Skin epidermis (tissue), 12 donors: ENCODE results near the gene CNPY1.

Experiments
- H3K27ac ChIP-seq, 21 experiments: fragments of 200-600 bp; sonication (generic) in 11 of 21; one replicate each; pipeline ENCODE4 v1.5.0; 2020; ENCODE audit warnings: mild to moderate bottlenecking in 3 of 21, inconsistent platforms in 2 of 21, moderate library complexity in 2 of 21
- H3K4me3 ChIP-seq, 7 experiments: fragments of 200-600 bp; sonication (generic) in 2 of 7; one replicate each; pipeline ENCODE4 v1.5.0; 2020; ENCODE audit warnings: inconsistent platforms in 2 of 7, mild to moderate bottlenecking in 2 of 7, moderate library complexity in 1 of 7

The CNPY1 gene

DNA sequence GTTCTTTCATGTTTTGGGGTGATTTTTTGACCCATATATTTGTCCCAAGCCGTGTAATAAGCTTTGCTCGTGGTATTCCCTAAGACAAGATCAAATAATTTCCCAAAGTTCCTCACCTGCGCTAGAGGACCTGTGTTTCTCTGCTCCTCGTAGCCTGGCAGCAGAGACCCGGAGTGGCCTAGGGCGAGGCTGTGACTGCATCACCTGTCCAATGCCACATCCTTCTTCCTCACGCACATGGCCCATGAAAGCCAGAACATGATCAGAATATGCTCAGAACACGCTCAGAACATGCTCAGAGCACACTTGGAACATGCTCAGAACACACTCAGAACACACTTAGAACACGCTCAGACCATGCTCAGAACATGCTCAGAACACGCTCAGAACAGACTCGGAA lies 64.6 kb downstream of the CNPY1 start:
- H3K4me3 ChIP-seq: no peak overlapping the region
- no peak overlapping the region for H3K27ac ChIP-seq

DNA sequence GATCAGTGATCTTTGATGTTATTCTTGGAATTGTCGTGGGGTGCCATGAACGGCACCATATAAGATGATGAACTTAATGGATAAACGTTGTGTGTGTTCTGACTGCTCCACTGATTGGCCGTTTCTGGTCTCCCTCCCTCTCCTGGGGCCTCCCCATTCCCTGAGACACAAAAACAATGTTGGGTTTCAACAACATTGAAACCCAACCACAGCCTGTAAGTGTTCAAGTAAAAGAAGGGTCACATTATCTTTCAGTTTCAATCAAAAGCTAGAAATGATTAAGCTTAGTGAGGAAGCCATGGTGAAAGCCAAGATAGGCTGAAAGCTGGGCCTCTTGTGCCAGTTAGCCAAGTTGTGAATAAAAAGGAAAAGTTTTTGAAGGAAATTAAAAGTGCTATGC lies 68.9 kb downstream of the CNPY1 start:
- H3K27ac ChIP-seq: no peak overlapping the region
- H3K4me3 ChIP-seq: no peak overlapping the region

DNA sequence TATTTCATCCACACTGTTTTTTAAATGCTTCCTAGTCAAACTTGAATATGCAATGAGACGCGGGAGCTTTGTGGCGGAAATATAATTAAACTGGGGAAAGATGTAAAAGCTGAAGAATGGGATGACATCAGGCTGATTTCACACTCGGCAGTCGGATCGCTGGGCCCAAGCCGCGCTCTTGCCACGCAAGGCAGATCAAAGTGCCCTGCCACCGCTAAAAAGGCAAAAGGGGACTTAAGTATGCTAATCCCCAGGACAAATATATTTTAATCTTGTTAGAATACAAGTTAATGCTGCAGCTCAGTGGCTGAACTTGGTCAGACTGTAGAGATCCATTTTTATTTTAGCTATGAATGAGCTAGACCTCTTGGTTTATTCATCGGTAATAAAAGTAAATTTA lies 74.6 kb downstream of the CNPY1 start:
- peak overlapping the region in 1 of 21 experiments; percentile 1 for H3K27ac ChIP-seq
- no peak overlapping the region for H3K4me3 ChIP-seq

DNA sequence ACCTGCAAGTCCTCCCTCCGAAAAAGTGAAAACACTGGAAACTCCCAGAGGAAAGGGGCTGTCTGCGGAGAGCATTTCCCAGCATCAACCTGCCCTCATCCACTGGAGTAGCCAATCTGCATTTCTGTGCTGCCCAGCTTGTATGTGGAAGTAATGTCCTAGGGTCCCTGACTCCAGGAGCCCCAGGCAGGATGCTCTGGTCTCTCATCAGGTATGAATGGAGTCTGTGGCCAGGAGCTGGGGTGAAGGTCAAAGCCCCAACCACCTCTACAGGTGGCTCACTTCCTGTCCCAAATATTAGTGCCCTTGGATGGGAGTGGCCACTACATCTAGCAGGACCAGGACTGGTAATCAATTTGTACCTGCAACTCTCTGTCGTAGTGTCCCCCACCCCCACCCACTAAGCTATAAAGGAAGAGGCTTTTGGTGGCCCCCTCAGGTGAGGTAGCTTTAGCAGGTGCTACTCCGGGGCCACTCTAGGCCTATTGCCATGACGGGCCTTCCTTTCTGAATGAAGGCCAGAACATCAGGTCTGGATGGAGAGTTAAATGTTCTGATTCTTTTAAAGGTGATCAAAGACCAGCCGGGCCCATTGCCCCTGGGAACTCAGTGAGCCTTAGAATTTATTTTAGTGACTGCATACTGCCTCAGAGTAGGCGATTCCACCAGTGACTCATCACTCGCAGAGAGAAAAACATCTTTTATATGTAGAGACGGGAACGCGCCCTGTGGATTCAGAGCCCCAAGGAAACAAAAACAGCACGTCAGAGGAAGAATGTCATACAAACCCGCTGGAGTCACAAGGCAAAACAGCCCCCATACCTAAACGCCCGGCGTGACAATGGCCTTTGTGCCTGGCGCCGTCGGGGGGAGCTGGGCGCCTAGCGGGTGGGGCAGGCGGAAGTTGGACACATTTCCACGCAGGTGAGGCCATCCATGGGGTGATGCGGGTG lies 75.4 kb downstream of the CNPY1 start:
- H3K27ac ChIP-seq: no peak overlapping the region
- no peak overlapping the region for H3K4me3 ChIP-seq

DNA sequence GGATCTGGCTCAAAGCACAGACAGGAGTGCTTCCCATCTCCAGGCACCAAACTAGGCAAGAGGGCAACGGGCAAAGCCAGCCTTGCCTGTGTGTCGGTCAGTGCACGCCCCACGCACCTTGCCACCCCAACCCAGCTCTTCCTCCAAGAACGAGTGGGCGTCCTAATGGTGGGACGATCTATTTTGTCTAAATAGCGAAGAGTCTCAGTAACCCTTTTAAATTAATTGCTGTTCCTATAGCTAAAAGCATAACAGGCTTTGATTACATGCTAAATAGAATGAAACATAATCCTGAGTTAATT lies 76.2 kb downstream of the CNPY1 start:
- no peak overlapping the region for H3K27ac ChIP-seq
- no peak overlapping the region for H3K4me3 ChIP-seq

DNA sequence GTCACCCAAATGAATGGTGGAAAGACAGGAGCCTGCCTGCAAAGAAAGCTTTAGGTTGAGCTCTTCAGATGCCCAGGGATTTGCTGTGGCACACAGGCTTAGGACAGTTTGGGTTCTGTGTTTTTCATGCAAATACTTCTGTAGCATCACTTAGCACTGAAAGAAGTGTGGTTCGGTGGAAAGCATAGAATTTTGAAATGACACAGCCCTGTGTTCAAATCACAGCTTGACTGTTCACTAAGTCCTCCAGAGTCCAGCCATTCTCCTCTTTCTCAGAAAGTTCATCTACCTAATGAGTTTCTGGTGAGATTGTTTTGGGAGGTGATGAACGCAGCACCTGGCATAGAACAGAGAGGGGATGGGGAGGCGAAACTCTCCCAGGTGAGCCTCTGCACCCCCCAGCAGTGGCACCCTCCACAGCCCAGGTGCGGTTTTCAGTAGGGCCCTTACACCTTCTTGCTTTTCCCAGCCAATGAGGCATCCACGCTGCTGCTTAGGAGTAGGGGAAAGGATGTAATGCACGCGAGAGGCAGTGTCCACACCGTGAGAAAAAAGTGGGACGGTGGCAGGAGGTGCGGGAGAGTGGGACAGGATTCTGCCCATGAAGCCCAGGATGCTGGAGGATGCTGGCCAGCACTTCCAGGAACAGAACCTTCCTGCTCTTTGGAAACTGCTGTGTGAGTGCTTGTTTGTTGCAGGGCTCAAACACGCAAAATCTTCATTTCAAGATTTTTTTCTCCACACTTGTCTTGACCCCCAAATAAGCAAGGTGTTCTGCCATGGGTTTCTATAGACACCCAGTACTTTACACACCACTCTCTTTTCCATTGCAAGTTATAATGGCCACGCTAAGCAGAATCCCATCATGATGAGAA lies 76.8 kb downstream of the CNPY1 start:
- H3K4me3 ChIP-seq: no peak overlapping the region
- H3K27ac ChIP-seq: no peak overlapping the region

DNA sequence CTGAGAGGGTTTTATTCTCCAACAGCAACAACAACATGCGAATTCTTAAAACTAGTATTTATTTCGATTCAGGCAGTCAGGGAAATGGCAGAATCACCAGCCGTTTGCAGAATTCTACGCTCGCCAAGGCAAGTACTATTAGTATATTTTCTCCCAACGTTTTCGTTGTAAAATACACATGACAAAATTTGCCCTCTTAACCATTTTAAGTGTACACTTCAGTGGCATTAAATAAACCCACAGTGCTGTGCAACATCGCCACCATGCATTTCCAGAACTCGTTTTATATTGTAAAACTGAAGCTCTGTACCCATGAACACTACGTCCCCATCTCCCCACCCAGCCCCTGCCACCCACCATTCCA lies 77.6 kb downstream of the CNPY1 start:
- Histone ChIP-seq H3K4me3 (no peak overlapping the region), H3K27ac (no peak overlapping the region)

DNA sequence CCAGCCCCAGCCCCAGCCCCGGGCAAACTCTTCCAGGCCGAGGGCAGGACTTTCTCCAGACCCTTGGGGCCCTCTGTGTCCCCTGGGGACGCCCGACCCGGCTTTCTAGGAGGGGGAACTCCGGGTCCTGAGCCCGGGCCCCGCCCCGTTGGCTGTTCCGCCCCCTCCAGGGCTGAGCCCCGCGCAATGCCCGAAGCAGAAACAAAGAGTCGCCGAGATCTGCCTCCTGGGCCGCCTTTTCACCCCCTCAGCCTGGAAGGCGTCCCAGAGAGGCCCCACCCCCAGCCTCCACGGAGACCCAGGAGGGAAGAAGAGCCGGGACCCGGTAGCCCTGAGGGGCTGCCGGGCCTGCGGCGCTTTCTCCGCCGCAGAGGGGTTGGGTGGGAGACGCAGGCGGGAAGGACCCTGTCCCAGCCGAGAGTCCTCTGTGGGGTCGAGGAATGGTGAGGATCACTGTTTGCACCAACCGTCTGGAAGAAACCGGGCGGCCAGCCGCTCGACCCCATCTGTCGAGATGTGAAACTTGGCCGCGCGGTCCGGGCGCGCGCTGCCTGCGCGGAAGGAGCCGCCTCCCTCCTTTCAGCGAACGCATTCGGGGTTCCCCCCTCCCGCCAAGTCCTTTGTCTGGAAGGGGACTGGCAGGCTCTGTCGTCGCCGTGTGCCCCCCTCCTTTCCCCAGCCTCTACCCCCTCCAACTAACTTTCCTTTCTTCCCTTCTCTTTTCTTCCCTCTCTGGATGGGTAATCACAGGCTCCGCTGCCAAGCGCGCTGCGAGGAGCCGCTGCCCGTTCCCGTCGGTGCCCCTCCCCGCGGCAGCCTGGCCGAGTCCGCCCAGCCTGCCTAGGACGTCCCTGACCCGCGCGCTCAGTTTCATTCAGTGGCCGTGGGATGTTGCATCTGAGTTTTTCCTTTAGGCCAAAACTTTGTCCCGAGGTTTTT lies 78.2 kb downstream of the CNPY1 start:
- H3K27ac ChIP-seq: no peak overlapping the region
- H3K4me3 ChIP-seq: peak overlapping the region in 6 of 7 experiments; percentile 4 to 24 (median 4)

DNA sequence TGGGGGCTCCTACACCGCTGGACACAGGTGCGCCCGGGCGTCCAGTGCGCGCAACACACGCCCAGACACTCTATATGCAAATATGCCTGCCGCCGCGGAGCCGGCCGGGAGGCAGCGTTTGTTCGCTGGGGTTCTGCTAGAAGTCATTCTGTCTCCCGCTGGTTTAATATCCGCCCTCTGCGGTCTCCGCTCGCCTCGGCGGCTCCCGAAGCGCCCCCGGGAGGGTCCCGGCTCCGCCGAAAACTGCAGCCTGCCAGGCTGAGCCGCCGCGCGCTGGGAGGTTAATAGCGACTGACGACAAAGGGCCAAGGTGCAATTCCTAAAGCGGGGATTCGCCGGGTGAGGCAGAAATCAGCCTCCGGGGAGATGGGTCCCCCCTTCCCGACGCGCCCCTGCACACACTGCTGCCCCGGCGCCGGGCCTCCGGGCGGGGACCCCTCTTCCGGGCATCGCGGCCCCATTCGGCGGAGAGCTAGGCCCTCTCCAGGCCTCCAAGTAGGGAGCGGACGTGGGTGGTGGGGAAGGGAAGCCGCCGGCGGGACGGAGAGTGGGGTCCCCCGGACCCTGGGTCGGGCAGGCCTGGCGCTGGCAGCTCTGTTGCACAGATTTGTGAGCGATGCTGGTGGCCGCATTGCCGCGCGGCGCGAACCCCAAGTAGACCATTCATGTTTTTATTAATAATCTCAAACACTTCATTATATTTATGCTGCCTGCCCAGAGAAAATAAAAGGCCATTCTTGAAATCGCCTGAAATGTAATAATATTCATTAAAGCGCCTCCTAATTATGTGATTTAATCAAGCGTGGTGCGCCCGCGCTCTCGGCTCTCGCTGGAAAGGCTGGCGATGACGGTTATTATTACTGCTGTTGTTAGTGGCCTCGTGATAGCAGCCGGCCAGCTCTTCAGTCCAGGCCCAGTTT lies 79.3 kb downstream of the CNPY1 start:
- H3K4me3 ChIP-seq: no peak overlapping the region
- H3K27ac ChIP-seq: no peak overlapping the region

DNA sequence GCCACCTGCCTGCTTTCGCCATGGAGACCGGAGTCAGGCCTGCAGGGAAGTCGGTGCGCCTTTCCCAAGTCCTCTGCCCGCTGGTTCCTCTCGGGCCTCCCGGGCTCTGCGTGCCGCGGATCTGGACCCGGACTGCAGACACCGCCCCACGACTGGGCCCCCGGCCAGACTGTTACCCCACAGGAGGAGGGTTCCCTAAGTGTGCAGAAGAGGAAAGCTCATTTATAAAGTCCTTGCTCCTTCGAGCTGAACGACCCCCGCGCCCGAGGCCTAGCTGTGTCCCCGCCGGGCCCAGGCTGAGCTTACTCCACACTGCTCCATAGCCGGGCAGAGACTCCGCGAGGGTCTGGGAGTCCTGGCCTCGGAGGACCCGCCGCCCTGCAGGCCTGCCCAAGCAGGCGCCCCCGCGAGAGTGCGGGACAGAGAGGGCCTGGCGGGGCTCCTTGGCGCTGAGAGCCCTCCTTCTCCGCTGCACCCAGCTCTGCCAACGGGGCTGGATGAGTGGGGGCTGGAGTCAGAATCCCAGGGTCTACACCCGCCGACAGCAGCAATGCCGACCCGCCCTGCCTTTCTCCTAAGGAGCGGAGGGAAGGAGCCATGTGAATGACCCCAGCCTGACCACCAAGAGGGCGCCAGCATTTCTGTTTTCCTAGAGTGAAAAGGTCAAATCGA lies 80.1 kb downstream of the CNPY1 start:
- Histone ChIP-seq H3K27ac (no peak overlapping the region), H3K4me3 (no peak overlapping the region)

DNA sequence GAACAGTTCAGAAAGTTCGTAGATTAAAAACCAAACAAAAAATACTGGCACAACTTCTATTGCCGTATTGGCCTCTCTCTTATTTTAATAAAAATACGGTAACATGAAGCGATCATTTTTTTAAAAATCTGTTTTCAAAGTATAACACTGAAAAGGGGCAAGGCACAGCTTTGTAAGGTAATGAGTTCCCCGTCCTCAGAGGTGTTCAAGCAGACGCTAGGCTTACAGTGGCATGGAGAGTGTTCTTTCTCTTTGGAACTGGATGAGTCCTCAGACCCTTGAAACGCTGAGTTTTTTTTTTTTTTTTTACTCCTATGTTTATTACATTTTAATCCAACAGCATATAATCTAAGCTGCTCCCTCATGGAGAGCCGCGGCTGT lies 80.6 kb downstream of the CNPY1 start:
- H3K4me3 ChIP-seq: no peak overlapping the region
- H3K27ac ChIP-seq: no peak overlapping the region

DNA sequence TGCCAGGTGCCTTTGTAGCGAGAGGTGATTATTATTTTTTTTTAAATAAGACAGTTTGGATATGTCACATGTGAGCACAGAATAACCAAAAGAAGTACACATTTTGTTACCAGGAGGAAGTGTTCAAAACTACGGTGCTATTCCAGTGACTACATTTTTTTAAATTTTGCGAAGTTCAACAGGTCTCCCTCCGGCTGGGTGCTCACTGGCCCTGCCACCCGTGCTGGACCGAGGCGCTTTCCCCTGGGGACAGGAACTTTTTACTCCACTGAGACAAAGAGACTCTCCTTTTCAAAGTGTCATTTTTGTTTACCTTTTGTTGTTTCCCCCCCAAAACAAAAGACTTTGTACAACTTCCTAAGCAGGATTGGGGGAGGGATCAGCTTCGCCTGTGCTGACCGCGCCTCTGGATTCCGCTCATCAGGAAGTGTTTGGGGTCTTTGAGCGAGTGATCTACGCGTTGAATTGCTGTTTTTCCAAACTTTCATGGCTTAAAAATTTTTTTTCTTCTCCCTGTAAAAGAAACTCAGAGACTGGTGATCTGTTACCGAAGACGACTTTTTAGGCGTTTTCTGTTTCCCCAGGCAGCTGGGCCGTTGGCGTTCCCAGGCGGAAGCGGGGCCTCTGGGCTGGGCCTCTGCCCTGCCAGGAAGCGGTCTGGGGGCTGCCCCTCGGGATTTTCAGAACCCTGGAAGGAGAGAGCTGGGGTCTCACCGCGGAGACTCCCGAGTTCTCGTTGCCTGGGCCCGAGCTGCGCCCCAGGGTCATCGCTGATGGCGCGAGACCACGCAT lies 81.2 kb downstream of the CNPY1 start:
- Histone ChIP-seq H3K27ac (no peak overlapping the region), H3K4me3 (no peak overlapping the region)

DNA sequence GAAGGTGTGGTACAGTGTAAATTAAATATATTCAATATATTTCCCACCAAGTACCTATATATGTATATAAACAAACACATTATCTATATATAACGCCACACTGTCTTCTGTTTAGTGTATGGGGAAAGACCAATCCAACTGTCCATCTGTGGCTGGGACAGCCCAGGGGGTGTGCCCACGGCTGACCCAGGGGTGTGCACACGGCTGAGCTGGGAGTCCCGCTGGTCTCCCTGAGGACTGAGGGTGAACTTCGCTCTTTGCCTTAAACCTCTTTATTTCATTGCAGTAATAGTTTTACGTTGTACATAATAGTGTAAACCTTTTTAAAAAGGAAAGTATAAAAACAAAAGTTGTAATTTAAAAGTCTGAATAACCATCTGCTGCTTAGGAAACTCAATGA lies 82.2 kb downstream of the CNPY1 start:
- no peak overlapping the region for H3K4me3 ChIP-seq
- no peak overlapping the region for H3K27ac ChIP-seq

DNA sequence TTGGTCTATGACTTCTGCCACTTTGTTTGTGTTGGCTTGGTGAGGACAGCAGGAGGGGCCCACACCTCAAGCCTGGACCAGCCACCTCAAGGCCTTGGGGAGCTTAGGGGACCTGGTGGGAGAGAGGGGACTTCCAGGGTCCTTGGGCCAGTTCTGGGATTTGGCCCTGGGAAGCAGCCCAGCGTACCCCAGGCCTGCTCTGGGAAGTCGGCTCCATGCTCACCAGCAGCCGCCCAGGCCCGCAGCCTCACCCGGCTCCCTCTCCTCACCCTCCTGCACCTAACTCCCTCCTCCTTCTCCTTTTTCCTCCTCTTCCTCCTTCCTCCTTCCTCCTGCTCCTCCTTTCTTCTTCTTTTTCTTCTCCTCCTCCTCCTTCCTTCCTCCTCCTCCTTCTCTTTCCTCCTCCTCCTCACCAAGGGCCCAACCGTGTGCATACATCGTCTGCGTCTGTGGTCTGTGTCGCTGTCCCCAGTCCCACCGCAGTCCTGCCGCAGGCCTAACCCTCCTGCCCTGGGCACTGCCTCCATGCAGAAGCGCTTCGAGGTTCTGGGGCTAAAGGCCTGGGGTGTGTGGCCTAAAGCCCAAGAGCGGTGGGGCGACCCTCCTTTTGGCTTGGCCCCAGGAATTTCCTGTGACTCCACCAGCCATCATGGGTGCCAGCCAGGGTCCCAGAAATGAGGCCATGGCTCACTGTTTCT lies 83.1 kb downstream of the CNPY1 start:
- H3K4me3 ChIP-seq: no peak overlapping the region

DNA sequence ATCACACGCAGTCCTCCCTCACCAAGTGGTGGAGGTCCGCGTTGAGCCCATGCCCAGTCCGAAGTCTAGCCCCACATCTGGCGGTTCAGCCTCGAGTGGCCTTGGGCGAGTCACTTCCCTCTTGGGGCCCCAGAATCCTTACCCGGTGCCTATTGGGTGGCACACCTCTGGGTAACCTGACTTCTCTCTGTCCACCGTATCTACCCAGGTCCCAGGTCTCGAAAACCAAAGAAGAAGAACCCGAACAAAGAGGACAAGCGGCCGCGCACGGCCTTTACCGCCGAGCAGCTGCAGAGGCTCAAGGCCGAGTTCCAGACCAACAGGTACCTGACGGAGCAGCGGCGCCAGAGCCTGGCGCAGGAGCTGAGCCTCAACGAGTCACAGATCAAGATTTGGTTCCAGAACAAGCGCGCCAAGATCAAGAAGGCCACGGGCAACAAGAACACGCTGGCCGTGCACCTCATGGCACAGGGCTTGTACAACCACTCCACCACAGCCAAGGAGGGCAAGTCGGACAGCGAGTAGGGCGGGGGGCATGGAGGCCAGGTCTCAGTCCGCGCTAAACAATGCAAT lies 84.1 kb downstream of the CNPY1 start:
- H3K4me3 ChIP-seq: no peak overlapping the region
- H3K27ac ChIP-seq: no peak overlapping the region

More for the DNA sequence above, 83.1 kb downstream of the CNPY1 start:
- H3K27ac ChIP-seq: no peak overlapping the region

DNA sequence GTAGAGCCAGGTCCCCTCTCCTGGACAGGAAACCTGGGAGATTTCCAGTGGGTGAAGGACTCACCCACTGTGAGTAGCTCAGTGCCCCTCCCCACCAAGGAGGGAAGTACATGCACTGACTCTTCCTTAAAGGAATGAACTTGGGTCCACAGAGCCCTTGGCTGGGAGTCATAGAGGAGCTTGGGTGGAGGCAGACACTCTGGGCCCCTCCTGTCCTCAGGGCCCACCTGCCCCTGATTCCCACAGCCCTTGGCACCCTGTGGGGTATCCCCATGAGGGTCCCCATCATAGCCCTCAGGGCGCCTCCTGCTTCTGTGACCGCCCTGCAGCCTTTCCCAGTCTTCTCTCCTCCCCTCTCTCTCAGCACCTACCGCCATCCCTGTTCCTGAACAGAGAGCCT lies 84.7 kb downstream of the CNPY1 start:
- Histone ChIP-seq H3K4me3 (no peak overlapping the region), H3K27ac (no peak overlapping the region)
